NCI-H1048 (cell line): ENCODE measurements around the gene PRADC1.
"Not testable (repeated sequence)": the region's sequence is repeated elsewhere in the genome, so short reads cannot be mapped to it uniquely, and the experiment has no call there.

Experiments
- DNase-seq: peaks from one replicate; lab custom pipeline; 2025; lab: John Stamatoyannopoulos, UW

Gene PRADC1

DNA sequence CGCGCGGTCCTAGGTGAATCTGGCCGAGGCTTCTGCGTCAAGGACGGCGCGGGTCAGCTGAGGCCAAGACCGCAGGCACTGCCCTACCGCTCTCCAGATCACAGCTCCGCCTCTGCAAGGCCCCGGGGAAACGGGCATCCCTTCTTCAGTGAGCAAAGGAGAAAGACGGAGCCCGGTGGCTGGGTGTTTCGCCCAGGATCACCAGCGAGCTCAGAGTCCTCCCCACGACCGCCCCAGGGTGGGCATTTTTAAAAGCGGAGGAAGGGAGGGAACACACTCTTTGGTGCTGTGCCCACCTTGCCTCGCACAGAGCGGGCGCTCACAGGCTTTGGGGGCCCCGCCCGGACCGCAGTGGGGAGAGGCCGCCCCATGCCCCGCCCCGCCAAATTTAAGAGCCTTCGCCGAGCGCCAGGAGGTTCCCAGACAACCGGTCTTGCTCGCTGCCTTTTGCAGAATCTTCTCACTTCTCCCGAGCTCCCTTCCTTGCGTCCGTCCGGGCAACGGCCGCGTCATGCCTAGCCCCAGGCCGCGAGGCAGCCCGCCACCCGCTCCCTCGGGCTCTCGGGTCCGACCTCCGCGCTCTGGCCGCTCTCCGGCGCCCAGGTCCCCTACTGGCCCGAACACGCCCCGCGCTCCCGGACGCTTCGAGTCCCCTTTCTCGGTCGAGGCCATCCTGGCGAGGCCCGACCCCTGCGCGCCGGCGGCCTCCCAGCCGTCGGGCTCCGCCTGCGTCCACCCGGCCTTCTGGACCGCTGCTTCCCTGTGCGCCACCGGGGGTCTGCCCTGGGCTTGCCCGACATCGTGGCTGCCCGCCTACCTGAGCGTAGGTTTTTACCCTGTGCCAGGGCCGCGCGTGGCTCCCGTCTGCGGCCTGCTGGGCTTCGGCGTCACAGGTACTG is 30.6 kb downstream of the PRADC1 start, which contains the start of gene NOTO:
Gene NOTO (plus strand): TSS at position 419 of the 899 bp plus-strand sequence. CDS start 93 bp downstream, at position 512.
- no peak for DNase-seq

DNA sequence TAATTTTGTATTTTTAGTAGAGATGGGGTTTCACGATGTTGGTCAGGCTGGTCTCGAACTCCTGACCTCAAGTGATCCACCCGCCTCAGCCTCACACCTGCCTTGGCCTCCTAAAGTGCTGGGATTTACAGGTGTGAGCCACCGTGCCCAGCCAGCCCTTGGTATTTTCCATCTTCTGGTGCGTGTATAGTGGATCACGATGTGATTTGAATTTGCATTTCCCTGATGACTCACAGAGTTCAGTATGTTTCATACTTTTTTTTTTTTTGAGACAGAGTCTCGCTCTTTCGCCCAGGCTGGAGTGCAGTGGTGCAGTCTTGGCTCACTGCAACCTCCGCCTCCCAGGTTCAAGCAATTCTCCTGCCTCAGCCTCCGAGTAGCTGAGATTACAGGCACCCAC is 32.8 kb downstream of the PRADC1 start:
- not testable (repeated sequence) for DNase-seq

DNA sequence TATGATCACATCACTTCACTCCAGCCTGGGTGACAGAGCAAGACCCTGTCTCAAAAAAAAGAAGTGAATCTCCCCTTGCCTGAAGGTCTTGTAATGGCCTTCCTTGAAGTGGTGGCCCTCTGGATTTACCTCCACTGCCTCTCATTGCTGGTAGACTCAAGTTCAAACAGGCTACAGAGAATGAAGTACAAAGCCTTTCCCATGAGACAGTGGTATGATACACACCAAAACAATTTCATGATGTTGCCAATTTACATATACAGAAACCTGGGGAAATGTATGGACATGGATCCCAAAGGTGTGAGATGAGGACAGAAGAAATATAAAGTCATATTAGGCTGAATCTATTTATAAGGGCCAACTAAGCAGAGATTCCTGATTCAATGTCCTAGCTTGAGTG is 35.5 kb downstream of the PRADC1 start:
- DNase-seq = no peak

DNA sequence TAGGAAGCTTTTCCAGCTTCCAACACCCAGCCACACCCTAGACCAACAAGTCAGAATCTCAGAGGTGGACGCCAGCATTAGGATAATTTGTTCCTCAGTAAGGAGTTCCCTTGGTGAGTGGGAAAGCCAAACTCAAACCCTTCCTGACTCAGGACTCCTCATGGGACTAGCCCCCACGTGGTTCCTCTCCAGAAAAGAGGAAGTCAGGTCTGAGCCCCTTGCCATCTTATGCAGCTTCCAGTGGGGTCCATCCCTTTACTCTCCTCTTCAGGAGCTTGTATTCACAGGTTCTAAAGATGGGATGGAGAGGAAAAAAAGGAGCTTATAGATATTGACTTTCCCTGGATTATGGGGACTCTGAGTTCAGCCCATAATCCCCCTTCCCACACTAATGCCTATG is 45.5 kb downstream of the PRADC1 start:
- DNase-seq = no peak

DNA sequence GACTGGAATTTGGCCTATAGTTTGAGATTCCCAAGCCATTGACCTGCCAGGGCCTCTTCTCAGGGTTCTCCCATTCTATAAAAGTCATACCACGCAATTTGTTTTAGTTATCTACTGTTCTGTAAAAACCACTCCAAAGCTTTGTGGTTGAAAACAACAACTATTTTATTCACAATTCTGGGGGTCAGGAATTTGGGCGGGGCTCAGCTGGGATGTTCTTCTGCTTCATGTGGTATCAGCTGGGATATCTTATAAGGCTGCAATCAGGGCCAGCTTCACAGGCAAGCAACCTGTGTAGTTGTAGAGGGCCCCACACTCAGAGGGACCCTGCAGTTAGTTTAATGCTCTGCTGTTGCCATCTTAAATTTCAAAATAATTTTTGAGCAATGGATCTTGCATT is 47.1 kb downstream of the PRADC1 start:
- no peak for DNase-seq
